Naive thymus-derived CD4-positive, alpha-beta T cell (primary cell): ENCODE results near the gene NOL4L. TPM values are rescaled to one million over a fixed set of nuclear protein-coding genes. Genes with fewer than 3 reads are reported as not detected.
"Not testable (repeated sequence)": the region's sequence is repeated elsewhere in the genome, so short reads cannot be mapped to it uniquely, and the experiment has no call there.

Experiments used
- ATAC-seq: fragments of 150-1000 bp; cut with Tn5 transposase; 2 replicates; pipeline ENCODE4 v1.10.0; 2021; ENCODE audit warnings: mild to moderate bottlenecking, moderate library complexity
- CTCF ChIA-PET: fragments of 350-600 bp; sonication (Branson Sonifier 250); formaldehyde crosslinking; loops from one replicate; lab custom pipeline; 2021; ENCODE audit warnings: antibody characterized with exemption; lab: Charles Lee
- POLR2A ChIA-PET: fragments of 350-600 bp; sonication (Branson Sonifier 250); formaldehyde crosslinking; loops from one replicate; lab custom pipeline; 2021; ENCODE audit warnings: antibody characterized with exemption, inconsistent platforms; lab: Charles Lee
- DNase-seq, 9 donors: peaks; one replicate each; pipeline versions ENCODE4 v3.0.0 to v3.0.0-alpha.2; 2020 to 2022; ENCODE audit warnings: mixed read lengths in 1 of 9
- H3K27ac ChIP-seq: one replicate; pipeline ENCODE4 v1.7.0; 2013; ENCODE audit warnings: mild to moderate bottlenecking, low read depth, low read length, moderate library complexity
- H3K27me3 ChIP-seq, 2 donors: one replicate each; pipeline ENCODE4 v1.7.0; 2013; ENCODE audit warnings: low read length in 2 of 2, mild to moderate bottlenecking in 2 of 2, moderate library complexity in 2 of 2; ENCODE audit not compliant: control insufficient read depth in 2 of 2, insufficient read depth in 2 of 2
- H3K36me3 ChIP-seq, 3 experiments: 1 replicate in 2 of 3; 2 replicates in 1 of 3; pipeline ENCODE4 v1.7.0; 2013; ENCODE audit warnings: low read length in 3 of 3, mild to moderate bottlenecking in 3 of 3, moderate library complexity in 1 of 3; ENCODE audit not compliant: insufficient read depth in 3 of 3, control insufficient read depth in 2 of 3
- H3K4me1 ChIP-seq, 2 donors: one replicate each; pipeline ENCODE4 v1.7.0; 2013; ENCODE audit warnings: low read length in 2 of 2, mild to moderate bottlenecking in 2 of 2, moderate library complexity in 1 of 2; ENCODE audit not compliant: control insufficient read depth in 2 of 2, insufficient read depth in 2 of 2
- H3K4me3 ChIP-seq: 2 replicates; pipeline ENCODE4 v1.7.0; 2013; ENCODE audit warnings: mild to moderate bottlenecking, low read length
- H3K9me3 ChIP-seq, 3 experiments: 1 replicate in 2 of 3; 2 replicates in 1 of 3; pipeline ENCODE4 v1.7.0; 2013; ENCODE audit warnings: low read length in 3 of 3; ENCODE audit not compliant: control insufficient read depth in 2 of 3
- H3K27ac Mint-ChIP-seq, 9 donors: one replicate each; pipeline ENCODE4 v1.8.0; 2020 to 2022; ENCODE audit warnings: mixed read lengths in 9 of 9, mild to moderate bottlenecking in 8 of 9, moderate library complexity in 5 of 9, inconsistent platforms in 2 of 9
- H3K27me3 Mint-ChIP-seq, 5 donors: one replicate each; pipeline ENCODE4 v1.8.0; 2021 to 2022; ENCODE audit warnings: mixed read lengths in 5 of 5, mild to moderate bottlenecking in 1 of 5
- H3K36me3 Mint-ChIP-seq, 5 donors: one replicate each; pipeline ENCODE4 v1.8.0; 2020 to 2022; ENCODE audit warnings: mixed read lengths in 5 of 5, mild to moderate bottlenecking in 3 of 5, inconsistent platforms in 1 of 5
- H3K4me1 Mint-ChIP-seq, 7 donors: one replicate each; pipeline ENCODE4 v1.8.0; 2020 to 2022; ENCODE audit warnings: mixed read lengths in 7 of 7, mild to moderate bottlenecking in 3 of 7, inconsistent platforms in 1 of 7
- H3K4me3 Mint-ChIP-seq, 10 donors: one replicate each; pipeline ENCODE4 v1.8.0; 2020 to 2022; ENCODE audit warnings: mild to moderate bottlenecking in 10 of 10, mixed read lengths in 10 of 10, moderate library complexity in 6 of 10, inconsistent platforms in 2 of 10
- H3K9me3 Mint-ChIP-seq, 11 donors: one replicate each; pipeline ENCODE4 v1.8.0; 2020 to 2022; ENCODE audit warnings: mixed read lengths in 11 of 11, mild to moderate bottlenecking in 4 of 11, inconsistent platforms in 1 of 11, moderate library complexity in 1 of 11
- intact Hi-C, 2 donors: fragments of 100-400 bp; cut with micrococcal nuclease; formaldehyde crosslinking; loops; one replicate each; pipeline ENCODE4 v1.15.1; 2023
- polyA plus RNA-seq, 2 donors: library from polyadenylated mRNA; unstranded; fragments of 300-500 nt; fragmentation: Illumina TruSeq; gene quantifications; one replicate each; pipeline ENCODE4 v1.2.3, GENCODE V29; 2021
- total RNA-seq, 6 experiments: library from RNA in 5 of 6; stranded (reverse) in 5 of 6; gene quantifications; 1 replicate in 5 of 6; 2 replicates in 1 of 6; pipeline ENCODE4 v1.2.3 and lab custom pipeline; 2021 to 2026

NOL4L gene
- total and polyA plus RNA-seq, 7 experiments from 2014 or later, result 17.3 to 81.9 (median 62.7) TPM

DNA sequence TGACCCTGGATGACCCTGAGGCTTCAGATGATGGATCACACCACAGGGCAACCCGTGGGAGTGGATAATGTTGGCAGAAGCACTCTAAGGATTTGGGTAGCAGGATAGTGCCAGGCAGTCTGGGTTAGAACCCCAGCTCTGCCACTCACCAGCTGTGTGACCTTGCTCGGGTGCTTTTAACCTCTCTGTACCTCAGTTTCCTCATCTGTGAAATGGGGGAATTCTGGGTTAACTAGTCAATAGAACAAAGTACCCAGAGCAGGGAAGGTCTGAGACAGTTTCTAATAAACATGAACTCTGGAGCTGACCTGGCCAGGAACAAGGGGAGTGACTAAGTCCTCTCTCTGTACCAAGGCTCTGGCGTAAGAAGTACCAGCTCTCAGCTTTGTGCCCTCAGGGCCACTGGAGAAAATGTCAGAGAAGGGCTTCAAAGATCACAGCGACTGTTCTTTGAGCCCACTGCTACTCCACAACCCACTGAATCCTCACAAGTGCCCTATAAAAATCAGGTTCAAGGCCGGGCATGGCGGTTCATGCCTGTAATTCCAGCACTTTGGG lies 14.7 kb upstream of the NOL4L start:
- ChIA-PET CTCF (interaction anchor here (1.3 kb wide), 1 partner anchor 60 kb away, joined by 3 read pairs; no protein-coding TSS in a partner anchor), POLR2A (no interaction called here)
- Mint-ChIP-seq H3K27ac (no peak overlapping the region), H3K36me3 (no peaks in the 10 kb centered on the region), H3K4me1 (peaks cover 0 to 9% (median 0%) of the 10 kb centered on the region in 7 donors), H3K9me3 (no peaks in the 10 kb centered on the region), H3K27me3 (no peaks in the 10 kb centered on the region), H3K4me3 (no peak overlapping the region)
- Histone ChIP-seq H3K4me1 (no peaks in the 10 kb centered on the region), H3K4me3 (no peak overlapping the region), H3K9me3 (no peaks in the 10 kb centered on the region), H3K27ac (no peak overlapping the region), H3K36me3 (no peaks in the 10 kb centered on the region), H3K27me3 (no peaks in the 10 kb centered on the region)
- intact Hi-C loops, result no loop called here
- no peak for DNase-seq
- ATAC-seq, result no peak

DNA sequence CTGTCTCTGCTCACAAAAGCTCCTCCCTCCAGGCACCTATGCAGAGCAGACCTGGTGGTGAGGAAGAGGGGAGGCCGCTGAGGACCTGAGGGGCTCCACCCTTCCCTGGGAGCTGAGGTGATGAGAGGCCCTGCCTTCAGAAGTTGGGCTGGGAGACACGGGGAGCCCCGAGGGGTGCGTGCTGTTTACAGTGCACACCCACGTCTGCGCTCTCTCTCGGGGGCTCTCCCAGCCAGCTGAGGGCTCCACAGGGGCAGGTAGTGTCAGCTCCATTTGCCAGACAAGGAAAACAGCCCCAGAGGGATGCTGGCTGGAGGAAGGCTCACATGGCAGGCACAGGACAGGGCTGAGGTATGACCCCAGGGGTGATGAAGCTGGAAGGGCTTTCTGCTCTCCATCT lies 13.5 kb upstream of the NOL4L start:
- ChIA-PET CTCF (interaction anchor here (1.3 kb wide), 1 partner anchor 59 kb away, joined by 3 read pairs; no protein-coding TSS in a partner anchor), POLR2A (no interaction called here)
- H3K27ac Mint-ChIP-seq, result no peak overlapping the region
- Histone ChIP-seq H3K9me3 (no peaks in the 10 kb centered on the region), H3K27ac (no peak overlapping the region), H3K4me1 (no peaks in the 10 kb centered on the region), H3K4me3 (no peak overlapping the region), H3K36me3 (no peaks in the 10 kb centered on the region), H3K27me3 (no peaks in the 10 kb centered on the region)
- H3K27me3 Mint-ChIP-seq, result no peaks in the 10 kb centered on the region
- peaks cover 0 to 7% (median 0%) of the 10 kb centered on the region in 7 donors for H3K4me1 Mint-ChIP-seq
- H3K9me3 Mint-ChIP-seq, result no peaks in the 10 kb centered on the region
- no peaks in the 10 kb centered on the region for H3K36me3 Mint-ChIP-seq
- intact Hi-C loops, result no loop called here
- ATAC-seq (no peak), DNase-seq (no peak)
- H3K4me3 Mint-ChIP-seq, result no peak overlapping the region

DNA sequence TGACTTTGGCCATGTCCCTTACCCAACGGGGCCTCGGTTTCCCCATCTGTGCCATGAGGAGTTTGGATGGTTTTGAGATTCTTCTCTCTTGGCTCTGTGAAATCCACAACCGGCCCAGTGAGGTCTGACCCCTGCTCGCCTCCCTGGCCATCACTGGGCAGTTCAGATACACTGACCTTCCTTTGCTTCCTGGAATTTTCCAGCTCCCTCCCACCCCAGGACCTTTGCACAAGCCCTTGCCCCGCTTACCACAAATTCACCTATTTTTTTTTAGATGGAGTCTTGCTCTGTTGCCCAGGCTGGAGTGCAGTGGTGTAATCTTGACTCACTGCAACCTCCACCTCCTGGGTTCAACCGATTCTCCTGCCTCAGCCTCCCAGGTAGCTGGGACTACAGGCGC lies 12.6 kb upstream of the NOL4L start:
- no peak overlapping the region for H3K4me3 Mint-ChIP-seq
- intact Hi-C loops, result no loop called here

DNA sequence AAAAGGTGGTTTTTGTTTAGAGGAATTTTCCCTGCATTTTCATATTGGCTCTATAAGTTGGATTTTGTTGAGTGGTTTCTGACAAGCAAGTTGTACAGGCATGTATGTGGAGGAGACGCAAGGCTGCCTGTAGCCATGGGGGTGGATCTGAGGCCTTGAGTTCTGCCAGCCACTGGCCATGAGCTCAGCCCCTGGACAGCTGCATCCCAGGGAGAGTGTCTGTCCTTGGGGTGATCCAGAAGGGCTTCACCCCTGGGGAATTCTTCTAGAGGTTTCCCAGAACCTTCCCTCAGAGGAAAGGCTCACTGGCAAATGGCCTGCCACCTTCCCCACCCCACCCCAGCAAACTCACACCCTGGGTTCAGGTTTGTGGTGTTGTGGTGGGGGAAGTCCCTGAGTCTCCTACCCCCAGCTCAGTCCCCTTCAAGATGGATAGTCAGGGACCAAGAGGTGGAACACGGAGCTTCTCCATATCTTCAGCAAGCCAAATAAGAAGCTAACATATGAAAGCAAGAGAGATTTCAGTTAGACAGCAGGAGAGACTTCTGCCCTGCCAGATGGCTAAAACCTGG lies 11.6 kb upstream of the NOL4L start:
- Mint-ChIP-seq H3K36me3 (no peaks in the 10 kb centered on the region), H3K4me3 (no peak overlapping the region), H3K4me1 (peaks cover 0 to 7% (median 0%) of the 10 kb centered on the region in 7 donors), H3K27ac (peak overlapping the region in 1 of 9 donors; percentile 9), H3K9me3 (no peaks in the 10 kb centered on the region), H3K27me3 (no peaks in the 10 kb centered on the region)
- ChIA-PET POLR2A (no interaction called here), CTCF (interaction anchor here (0.6 kb wide), 1 partner anchor 43 kb away, joined by 3 read pairs; no protein-coding TSS in a partner anchor)
- Histone ChIP-seq H3K4me3 (no peak overlapping the region), H3K27me3 (no peaks in the 10 kb centered on the region), H3K9me3 (no peaks in the 10 kb centered on the region), H3K36me3 (no peaks in the 10 kb centered on the region), H3K4me1 (no peaks in the 10 kb centered on the region), H3K27ac (no peak overlapping the region)
- ATAC-seq (no peak), DNase-seq (no peak)
- intact Hi-C loops, result no loop called here

More for the DNA sequence above, 12.6 kb upstream of the NOL4L start:
- ATAC-seq (no peak), DNase-seq (no peak)
- no peak overlapping the region for H3K27ac ChIP-seq
- H3K27me3 ChIP-seq, result no peaks in the 10 kb centered on the region
- no peaks in the 10 kb centered on the region for H3K36me3 ChIP-seq
- Mint-ChIP-seq H3K4me1 (peaks cover 0 to 7% (median 0%) of the 10 kb centered on the region in 7 donors), H3K9me3 (no peaks in the 10 kb centered on the region), H3K27ac (no peak overlapping the region), H3K36me3 (no peaks in the 10 kb centered on the region), H3K27me3 (no peaks in the 10 kb centered on the region)
- no peaks in the 10 kb centered on the region for H3K9me3 ChIP-seq
- no peaks in the 10 kb centered on the region for H3K4me1 ChIP-seq
- CTCF ChIA-PET, result interaction anchor here (0.6 kb wide), 2 partner anchors 44 to 46 kb away, joined by 3 to 4 read pairs; no protein-coding TSS in a partner anchor
- H3K4me3 ChIP-seq, result no peak overlapping the region
- POLR2A ChIA-PET, result interaction anchor here (0.6 kb wide), 2 partner anchors 40 to 877 kb away, joined by 3 read pairs; no protein-coding TSS in a partner anchor

DNA sequence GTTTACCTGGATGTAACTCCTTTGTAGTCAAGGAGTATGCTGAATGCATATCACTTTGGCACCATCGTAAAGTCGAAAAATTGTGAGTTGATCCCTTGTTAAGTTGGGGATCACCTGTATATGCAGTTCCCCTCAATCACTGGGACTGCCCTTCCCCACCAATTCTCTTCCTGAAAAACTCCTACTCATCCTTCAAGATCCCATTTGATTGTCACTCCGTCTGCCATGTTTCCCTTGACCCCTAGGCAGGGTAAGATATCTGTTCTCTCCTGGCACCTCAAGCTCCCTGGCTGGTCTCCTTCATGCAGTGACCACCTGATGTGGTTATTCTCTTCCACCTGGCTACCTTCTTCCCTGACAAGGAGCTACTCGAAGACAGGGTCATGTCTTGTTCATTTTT lies 10.0 kb upstream of the NOL4L start:
- Mint-ChIP-seq H3K36me3 (no peaks in the 10 kb centered on the region), H3K27ac (peak overlapping the region in 1 of 9 donors; percentile 10), H3K4me3 (no peak overlapping the region), H3K27me3 (peaks cover 0 to 4% (median 0%) of the 10 kb centered on the region in 5 donors), H3K4me1 (peaks cover 0 to 7% (median 3%) of the 10 kb centered on the region in 7 donors), H3K9me3 (no peaks in the 10 kb centered on the region)
- CTCF ChIA-PET, result interaction anchor here (0.5 to 0.7 kb wide), 2 partner anchors 73 to 114 kb away, joined by 3 read pairs; no protein-coding TSS in a partner anchor
- no peaks in the 10 kb centered on the region for H3K4me1 ChIP-seq
- no peaks in the 10 kb centered on the region for H3K9me3 ChIP-seq
- intact Hi-C loops, result no loop called here
- no peaks in the 10 kb centered on the region for H3K27me3 ChIP-seq
- ATAC-seq (no peak), DNase-seq (no peak)
- H3K36me3 ChIP-seq, result no peaks in the 10 kb centered on the region
- no peak overlapping the region for H3K4me3 ChIP-seq
- no peak overlapping the region for H3K27ac ChIP-seq
- POLR2A ChIA-PET, result no interaction called here

DNA sequence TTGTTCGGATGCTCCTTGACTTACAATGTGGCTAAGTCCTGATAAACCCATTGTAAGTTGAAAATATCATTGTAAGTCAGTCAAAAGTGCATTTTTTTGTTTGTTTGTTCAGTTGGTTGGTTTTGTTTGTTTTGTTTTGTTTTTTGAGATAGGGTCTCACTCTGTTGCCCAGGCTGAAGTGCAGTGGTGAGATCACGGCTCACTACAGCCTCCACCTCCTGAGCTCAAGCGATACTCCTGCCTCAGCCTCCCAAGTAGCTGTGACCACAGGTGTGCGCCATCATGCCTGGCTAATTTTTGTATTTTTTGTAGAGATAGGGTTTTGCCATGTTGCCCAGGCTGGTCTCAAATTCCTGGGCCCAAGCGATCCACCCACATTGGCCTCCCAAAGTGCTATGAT lies 9.5 kb upstream of the NOL4L start:
- H3K27ac ChIP-seq, H3K4me1 ChIP-seq, H3K9me3 Mint-ChIP-seq, H3K4me3 Mint-ChIP-seq, POLR2A ChIA-PET, ATAC-seq, intact Hi-C loops, H3K36me3 Mint-ChIP-seq, H3K4me1 Mint-ChIP-seq, H3K27me3 Mint-ChIP-seq, H3K4me3 ChIP-seq, H3K36me3 ChIP-seq, H3K27me3 ChIP-seq, H3K27ac Mint-ChIP-seq, DNase-seq, H3K9me3 ChIP-seq: not testable (repeated sequence)
- CTCF ChIA-PET, result interaction anchor here (0.5 kb wide), 1 partner anchor 114 kb away, joined by 3 read pairs; no protein-coding TSS in a partner anchor
